A673 (cell line): Measurements from ENCODE around the gene ZNHIT3.
"Not testable (repeated sequence)": the region's sequence is repeated elsewhere in the genome, so short reads cannot be mapped to it uniquely, and the experiment has no call there.

ENCODE experiments used
- CTCF ChIP-seq: fragments of 300-800, 200-600 bp; sonication (generic); conservative IDR thresholded peaks from 2 replicates; pipeline ENCODE4 v1.5.1; 2017; ENCODE audit warnings: low read depth, mild to moderate bottlenecking, antibody characterized with exemption, low read length, moderate library complexity, mixed read lengths
- EZH2 ChIP-seq: fragments of 200-600 bp; sonication (generic); IDR thresholded peaks from 2 replicates; pipeline ENCODE4 v1.6.1; 2017; ENCODE audit warnings: borderline replicate concordance, low read depth, mild to moderate bottlenecking, mixed read lengths, antibody characterized with exemption, low read length; ENCODE audit not compliant: poor library complexity, severe bottlenecking

- TF ChIP-seq CTCF, EZH2: not testable (repeated sequence)
These were observed 33.6 kb upstream of the ZNHIT3 start for GRCh38 chr17:36452888-36453287.
